Pericardium fibroblast (primary cell): Measurements from ENCODE around the gene IL22RA1. TPM values are rescaled to one million over a fixed set of nuclear protein-coding genes. Genes with fewer than 3 reads are reported as not detected.

Experiments
- total RNA-seq: library from RNA; depleted of rRNA; stranded (reverse); fragments of >200 nt; gene quantifications from 2 replicates; pipeline ENCODE4 v1.2.3, GENCODE V29; 2015

IL22RA1 gene, protein sequence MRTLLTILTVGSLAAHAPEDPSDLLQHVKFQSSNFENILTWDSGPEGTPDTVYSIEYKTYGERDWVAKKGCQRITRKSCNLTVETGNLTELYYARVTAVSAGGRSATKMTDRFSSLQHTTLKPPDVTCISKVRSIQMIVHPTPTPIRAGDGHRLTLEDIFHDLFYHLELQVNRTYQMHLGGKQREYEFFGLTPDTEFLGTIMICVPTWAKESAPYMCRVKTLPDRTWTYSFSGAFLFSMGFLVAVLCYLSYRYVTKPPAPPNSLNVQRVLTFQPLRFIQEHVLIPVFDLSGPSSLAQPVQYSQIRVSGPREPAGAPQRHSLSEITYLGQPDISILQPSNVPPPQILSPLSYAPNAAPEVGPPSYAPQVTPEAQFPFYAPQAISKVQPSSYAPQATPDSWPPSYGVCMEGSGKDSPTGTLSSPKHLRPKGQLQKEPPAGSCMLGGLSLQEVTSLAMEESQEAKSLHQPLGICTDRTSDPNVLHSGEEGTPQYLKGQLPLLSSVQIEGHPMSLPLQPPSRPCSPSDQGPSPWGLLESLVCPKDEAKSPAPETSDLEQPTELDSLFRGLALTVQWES
- total RNA-seq, result not detected in 2 replicates

DNA sequence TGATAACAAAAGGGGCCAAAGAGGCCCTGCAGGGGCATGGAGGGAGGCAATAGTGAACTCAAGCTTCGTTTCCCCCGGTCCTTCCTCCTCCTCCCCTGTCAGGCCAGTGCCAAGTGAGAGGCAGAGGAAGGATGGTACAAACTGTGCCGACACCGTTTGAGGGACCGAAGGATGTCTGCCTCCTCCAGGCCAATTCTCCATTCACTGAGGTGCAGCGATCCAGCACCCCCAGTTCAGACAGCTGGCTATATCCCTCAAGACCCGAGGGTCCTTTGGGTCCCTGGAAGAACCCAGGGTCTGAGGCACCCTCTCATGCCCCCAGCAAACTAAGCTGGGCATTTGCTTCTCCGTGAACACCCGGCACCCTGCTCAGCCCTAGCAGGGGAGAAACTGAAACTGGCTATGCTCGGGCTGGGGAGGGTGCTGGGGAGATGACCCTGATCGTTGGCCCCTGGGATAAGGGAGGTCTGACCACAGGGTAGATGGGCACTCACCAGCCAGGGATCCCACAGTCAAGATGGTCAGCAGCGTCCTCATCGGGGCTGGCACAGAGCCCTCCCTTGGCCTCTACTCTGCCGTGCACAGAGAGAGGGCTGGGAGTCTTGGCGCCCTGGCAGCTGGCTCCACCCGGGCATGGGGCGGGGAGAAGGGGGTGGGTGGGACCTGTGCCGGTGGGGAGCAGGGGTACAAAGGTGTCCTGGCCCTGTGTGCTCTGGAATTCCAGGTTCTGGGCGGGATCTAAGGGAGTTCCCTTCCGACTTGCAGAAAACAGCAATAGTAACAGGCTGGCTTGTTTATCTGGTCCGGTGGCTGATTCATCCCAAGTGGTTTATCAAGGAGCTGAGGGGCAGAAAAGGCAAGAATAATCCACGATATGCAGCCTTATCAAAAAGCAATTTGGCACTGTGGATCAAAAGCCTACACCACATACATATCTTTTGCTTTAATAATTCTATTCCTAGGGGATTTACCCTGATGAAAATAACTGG is at the start of gene IL22RA1:
TSS of gene IL22RA1 (minus strand) at position 595 of the 989 bp plus-strand sequence. CDS start at position 537, 58 bp downstream.

DNA sequence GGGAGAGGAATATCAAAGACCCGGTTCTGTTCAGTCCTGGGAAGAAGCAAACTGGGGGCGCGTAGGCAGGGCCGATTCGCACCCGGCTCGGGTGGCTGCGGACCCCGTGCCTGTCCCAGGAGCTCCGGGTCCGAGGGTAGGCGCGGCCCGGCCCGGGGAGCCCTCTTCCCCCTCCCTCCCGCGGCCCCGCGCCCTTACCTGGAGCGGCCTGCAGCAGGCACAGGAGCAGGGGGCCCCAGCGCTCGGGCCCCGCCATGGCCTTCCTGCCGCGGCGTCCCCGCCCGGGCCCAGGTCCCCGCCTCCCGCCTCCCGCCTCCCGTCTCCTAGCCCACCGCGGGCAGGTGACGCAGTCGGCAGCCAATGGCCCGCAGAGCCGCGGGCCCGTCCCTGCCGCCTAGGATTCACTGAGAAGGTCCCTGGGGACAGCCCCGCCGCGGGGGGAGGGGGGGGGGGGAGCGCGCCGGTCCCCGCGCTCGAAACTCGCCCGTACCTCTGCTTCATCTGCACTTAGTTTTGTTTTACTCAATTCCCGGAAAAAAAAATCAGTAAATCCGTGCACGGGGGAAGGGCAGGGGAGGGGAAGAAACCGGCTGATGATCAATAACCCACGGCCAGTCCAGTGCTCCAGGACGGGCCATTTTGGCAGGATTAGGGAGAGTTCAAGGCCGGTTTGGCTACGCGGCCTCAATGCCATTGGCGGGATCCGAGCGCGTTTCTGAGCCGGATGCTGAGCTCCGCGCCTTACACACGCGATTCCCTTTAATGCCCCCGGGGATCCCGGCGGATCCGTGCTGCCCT is 44.3 kb upstream of the IL22RA1 start, which contains the start of gene IFNLR1:
TSS of gene IFNLR1 (minus strand) at position 297 of the 798 bp plus-strand sequence. CDS start at position 256, 41 bp downstream.

DNA sequence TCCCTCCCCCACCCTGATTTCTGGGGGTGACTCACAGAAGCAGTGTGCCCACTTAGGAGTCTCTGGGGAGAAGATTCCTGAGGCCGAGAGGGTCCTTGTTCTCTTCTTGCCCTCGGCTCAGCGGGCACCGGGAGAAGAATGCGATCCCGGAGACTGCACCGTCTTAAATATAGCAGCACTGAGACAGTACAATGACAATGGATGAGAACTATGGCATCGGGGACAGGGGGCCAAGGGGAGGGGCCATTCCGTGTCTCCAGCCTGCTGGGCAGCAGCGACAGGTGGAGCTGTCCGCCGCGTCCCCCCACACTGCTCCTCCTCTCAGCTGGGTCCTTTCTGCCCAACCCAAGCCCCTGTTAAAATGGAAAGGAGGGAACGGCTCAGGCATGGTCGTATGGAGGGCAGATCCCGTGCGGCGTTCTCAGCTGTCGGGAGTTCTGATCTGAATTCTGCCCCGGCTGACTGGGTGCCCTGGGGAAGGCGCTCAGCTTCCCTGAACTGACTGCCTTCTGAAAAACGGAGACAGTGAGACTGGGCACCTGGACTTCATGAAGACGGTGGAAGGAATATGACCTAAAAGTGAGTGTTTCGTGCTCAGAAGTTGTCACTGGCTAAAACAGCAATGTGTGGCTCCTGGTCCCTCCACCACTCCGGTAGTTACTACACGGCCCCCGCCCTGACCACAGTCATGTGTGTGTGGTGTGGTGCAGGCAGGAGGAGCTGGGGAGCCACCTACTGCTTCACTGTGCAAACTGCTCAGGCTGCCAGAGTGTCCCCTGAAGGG is 30.8 kb downstream of the IL22RA1 start, which contains the start of gene MYOM3:
TSS of gene MYOM3 (minus strand) at position 140 of the 784 bp plus-strand sequence. CDS start 3,499 bp downstream, outside the sequence.

Other genes with a start within 250 kb of the IL22RA1 start
- not detected in 2 replicates for gene CNR2, start 229.8 kb downstream of the IL22RA1 start, total RNA-seq
- gene PNRC2, start 183.3 kb downstream of the IL22RA1 start, total RNA-seq, result 68.0 and 68.9 TPM in 2 replicates
- 52.0 and 59.3 TPM in 2 replicates for gene SRSF10, start 162.8 kb downstream of the IL22RA1 start, total RNA-seq
- 0.12 and 0.60 TPM in 2 replicates for gene MYOM3, start 31.0 kb downstream of the IL22RA1 start, total RNA-seq
- gene IFNLR1, start 44.1 kb upstream of the IL22RA1 start, total RNA-seq, result not detected in 2 replicates
- not detected in 2 replicates for gene GRHL3, start 176.2 kb upstream of the IL22RA1 start, total RNA-seq